ENCODE data around the gene E4F1. TPM values are rescaled to one million over a fixed set of nuclear protein-coding genes. Genes with fewer than 3 reads are reported as not detected.
A peak's percentile ranks its signal among the peaks of the same experiment; 100 is the strongest.

E4F1 gene
- total and polyA plus RNA-seq, 2 of the 13 experiments (the other 11 are each of a cell fraction or from before 2014, with no cell fraction given): 13.8 to 19.5 TPM

- no peak overlapping the region for H2AFZ ChIP-seq (ENCODE audit: low read length)
- FAIRE-seq (no peak), ATAC-seq (no peak), DNase-seq (ENCODE audit: low spot score) (no peak)
- in situ Hi-C loops (cut with HindIII; ENCODE audit: extremely low pct_ligation_motif_present, low pct_unique_long_range_greater_than_20kb) (no loop called here), intact Hi-C loops (cut with micrococcal nuclease; ENCODE audit: unreplicated experiment) (no loop called here)
- no peak overlapping the region for H3K9ac ChIP-seq (ENCODE audit: insufficient read depth, low read depth, low read length)
- 93% methylated on average over 13 of the region's 17 CpGs for WGBS (ENCODE audit: low lambda C conversion rate)
- POLR2A ChIA-PET: interaction anchor here (0.9 to 1.4 kb wide), 3 partner anchors 16 to 55 kb away, joined by 3 to 6 read pairs (median 5); partner anchors contain the start of gene TRAF7
- H3K27me3 ChIP-seq (ENCODE audit: control insufficient read depth in 1 of 2, insufficient read depth in 2 of 2, low read length in 2 of 2): no peaks in the 10 kb centered on the region; a peak in 1 of 5 replicates
- CTCF ChIA-PET (ENCODE audit: low intra/inter-chr PET ratio, low total read pairs): no interaction called here
- peak overlapping the region; percentile 59 for H3K27ac ChIP-seq (ENCODE audit: extremely low read length, insufficient read depth, low read length)
- peaks cover 28% of the 10 kb centered on the region for H3K79me2 ChIP-seq (ENCODE audit: insufficient read depth, low read length)
- H3K9me3 ChIP-seq (ENCODE audit: low read length): no peaks in the 10 kb centered on the region
- H3K4me2 ChIP-seq (ENCODE audit: low read depth, low read length): 0 out of 2 replicates have a peak overlapping the region, but pooled peaks have one; percentile 63
- peaks cover 52% of the 10 kb centered on the region for H3K4me1 ChIP-seq (ENCODE audit: insufficient read depth, low read length)
- peak overlapping the region in 1 of 3 experiments; percentile 30; a peak in 1 of 6 replicates for H3K4me3 ChIP-seq (replicated peaks in 1 of 3; ENCODE audit: insufficient read depth in 1 of 3, low read depth in 2 of 3, low read length in 3 of 3)
- no peak for TF ChIP-seq RXRA (CRISPR knock-in tag; IDR thresholded peaks at IDR 0.05)
- TF ChIP-seq ZNF124 (CRISPR knock-in tag; IDR thresholded peaks at IDR 0.05): no peak
- peak; percentile 71; the same call in 1 of the 2 replicates for TF ChIP-seq RBFOX2 (IDR thresholded peaks at IDR 0.05; ENCODE audit: low read depth, low read length)
- TF ChIP-seq ZNF776 (CRISPR knock-in tag; IDR thresholded peaks at IDR 0.05): 0 out of 2 replicates have a peak, but pooled peaks have one; percentile 16
- peak; percentile 49 for TF ChIP-seq AGO2 (optimal IDR thresholded peaks at IDR 0.05; ENCODE audit: low read depth, low read length)
- TF ChIP-seq ZNF382 (CRISPR knock-in tag; IDR thresholded peaks at IDR 0.05; ENCODE audit: borderline replicate concordance): no peak
- H3K36me3 ChIP-seq (replicated peaks in 1 of 2; ENCODE audit: control insufficient read depth in 1 of 2, insufficient read depth in 2 of 2, low read length in 2 of 2): peaks cover 4 to 20% of the 10 kb centered on the region in 2 experiments; a peak in 4 of 5 replicates
- 0 out of 2 replicates have a peak, but pooled peaks cover 3% of the 10 kb centered on the region for H4K20me1 ChIP-seq (ENCODE audit: insufficient read depth, low read length)
- no TSS peak for BruUV-seq (replicated peaks)
Measured at GRCh38 chr16:2210009-2210332, 13.4 kb upstream of the E4F1 start.

GRCh38 chr16:2210386-2211365 is 12.7 kb upstream of the E4F1 start, which contains the start of gene BRICD5:
Gene BRICD5 (minus strand): TSS chr16:2210863. CDS start chr16:2210833, 30 bp downstream.
- Histone ChIP-seq H3K4me2 (ENCODE audit: low read depth, low read length) (peak within 1 kb of the TSS; percentile 63), H3K79me2 (ENCODE audit: insufficient read depth, low read length) (peaks cover 28% of the 10 kb centered on the region), H2AFZ (ENCODE audit: low read length) (no peak within 1 kb of the TSS), H3K4me3 (replicated peaks in 1 of 3; ENCODE audit: insufficient read depth in 1 of 3, low read depth in 2 of 3, low read length in 3 of 3) (peak within 1 kb of the TSS in 1 of 3 experiments; percentile 30; a peak in 1 of 6 replicates), H3K9me3 (ENCODE audit: low read length) (no peaks in the 10 kb centered on the region), H3K27me3 (ENCODE audit: control insufficient read depth in 1 of 2, insufficient read depth in 2 of 2, low read length in 2 of 2) (no peaks in the 10 kb centered on the region; a peak in 1 of 5 replicates), H3K36me3 (replicated peaks in 1 of 2; ENCODE audit: control insufficient read depth in 1 of 2, insufficient read depth in 2 of 2, low read length in 2 of 2) (peaks cover 4 to 20% of the 10 kb centered on the region in 2 experiments; a peak in 4 of 5 replicates), H3K9ac (ENCODE audit: insufficient read depth, low read depth, low read length) (peak within 1 kb of the TSS; percentile 8; the same call in 1 of the 2 replicates), H4K20me1 (ENCODE audit: insufficient read depth, low read length) (0 out of 2 replicates have a peak, but pooled peaks cover 3% of the 10 kb centered on the region), H3K4me1 (ENCODE audit: insufficient read depth, low read length) (peaks cover 52% of the 10 kb centered on the region), H3K27ac (ENCODE audit: extremely low read length, insufficient read depth, low read length) (peak within 1 kb of the TSS; percentile 59)
- BruUV-seq (replicated peaks): no TSS peak
- in situ Hi-C loops (cut with HindIII; ENCODE audit: extremely low pct_ligation_motif_present, low pct_unique_long_range_greater_than_20kb) (no loop called here), intact Hi-C loops (cut with micrococcal nuclease; ENCODE audit: unreplicated experiment) (no loop called here)
- DNase-seq (ENCODE audit: low spot score): peak; percentile 76
- 75% methylated on average over 3 of the region's 24 CpGs for WGBS (ENCODE audit: low lambda C conversion rate)
- FAIRE-seq: peak; percentile 63
- peak; percentile 32 for ATAC-seq
- CTCF ChIA-PET (ENCODE audit: low intra/inter-chr PET ratio, low total read pairs): no interaction called here
- POLR2A ChIA-PET: interaction anchor here (1.3 to 1.4 kb wide), 3 partner anchors 16 to 56 kb away, joined by 3 to 6 read pairs (median 5); partner anchors contain the start of genes ECI1 and TRAF7
- peak; percentile 7; the same call in 1 of the 2 replicates for TF ChIP-seq ZFP91 (CRISPR knock-in tag; IDR thresholded peaks at IDR 0.05; ENCODE audit: borderline replicate concordance)
- peak; percentile 63; the same call in 1 of the 2 replicates for TF ChIP-seq ZNF761 (CRISPR knock-in tag; conservative IDR thresholded peaks at IDR 0.05)
- peak; percentile 11; the same call in 1 of the 2 replicates for TF ChIP-seq NR2F2 (IDR thresholded peaks at IDR 0.05; ENCODE audit: borderline replicate concordance, low read depth)
- TF ChIP-seq FOXA1 (IDR thresholded peaks at IDR 0.05): no peak
- TF ChIP-seq FOXA1 (CRISPR knock-in tag; IDR thresholded peaks at IDR 0.05): no peak
- no peak for TF ChIP-seq CREB3 (CRISPR knock-in tag; IDR thresholded peaks at IDR 0.05)
- no peak for TF ChIP-seq ZBTB38 (CRISPR knock-in tag; IDR thresholded peaks at IDR 0.05)
